Activated T-cell treated with anti-CD3 and anti-CD28 coated beads for 48 hours (primary cell): ENCODE measurements around the gene CACNA1H.
A peak's percentile ranks its signal among the peaks of the same experiment; 100 is the strongest.

ENCODE experiments used
- DNase-seq: peaks from one replicate; pipeline ENCODE4 v3.0.0-alpha.2; 2020; ENCODE audit warnings: low read depth

The CACNA1H gene

GRCh38 chr16:1123525-1124230, 29.2 kb upstream of the CACNA1H start:
- no peak for DNase-seq

- no peak for DNase-seq
Observed at GRCh38 chr16:1124291-1124690, 28.6 kb upstream of the CACNA1H start.

GRCh38 chr16:1124795-1125194, 28.1 kb upstream of the CACNA1H start:
- no peak for DNase-seq

GRCh38 chr16:1125471-1125870, 27.4 kb upstream of the CACNA1H start:
- DNase-seq: peak; percentile 20

- DNase-seq: no peak
Observed at GRCh38 chr16:1126044-1126443, 26.9 kb upstream of the CACNA1H start.

- DNase-seq: no peak
Observed at GRCh38 chr16:1126586-1126985, 26.3 kb upstream of the CACNA1H start.

- no peak for DNase-seq
Observed at GRCh38 chr16:1127101-1127500, 25.8 kb upstream of the CACNA1H start.

GRCh38 chr16:1127971-1128715, 24.8 kb upstream of the CACNA1H start:
- no peak for DNase-seq

- no peak for DNase-seq
Observed at GRCh38 chr16:1129106-1129960, 23.6 kb upstream of the CACNA1H start.

GRCh38 chr16:1130382-1130781, 22.5 kb upstream of the CACNA1H start:
- no peak for DNase-seq

- DNase-seq: no peak
Observed at GRCh38 chr16:1131378-1131994, 21.4 kb upstream of the CACNA1H start.

- no peak for DNase-seq
Observed at GRCh38 chr16:1132431-1132830, 20.5 kb upstream of the CACNA1H start.

GRCh38 chr16:1133271-1133670, 19.6 kb upstream of the CACNA1H start:
- no peak for DNase-seq

GRCh38 chr16:1133810-1134520, 18.9 kb upstream of the CACNA1H start:
- DNase-seq: no peak

GRCh38 chr16:1134776-1135458, 18.0 kb upstream of the CACNA1H start:
- no peak for DNase-seq

GRCh38 chr16:1135459-1135825, 17.5 kb upstream of the CACNA1H start:
- no peak for DNase-seq

GRCh38 chr16:1137604-1138003, 15.3 kb upstream of the CACNA1H start:
- no peak for DNase-seq

- DNase-seq: no peak
Observed at GRCh38 chr16:1140582-1141162, 12.2 kb upstream of the CACNA1H start.

- DNase-seq: no peak
Observed at GRCh38 chr16:1141191-1141590, 11.7 kb upstream of the CACNA1H start.

GRCh38 chr16:1141716-1142115, 11.2 kb upstream of the CACNA1H start:
- DNase-seq: no peak

GRCh38 chr16:1142911-1143310, 10.0 kb upstream of the CACNA1H start:
- no peak for DNase-seq
